Neural crest cell (in vitro differentiated cells): ENCODE measurements around the gene VPS45. TPM values are rescaled to one million over a fixed set of nuclear protein-coding genes. Genes with fewer than 3 reads are reported as not detected.

ENCODE experiments used
- DNase-seq: peaks from one replicate; pipeline ENCODE4 v3.0.0; 2021; ENCODE audit warnings: low read depth, mixed read lengths, low spot score
- H3K27ac Mint-ChIP-seq: one replicate; pipeline ENCODE4 v1.8.0; 2021; ENCODE audit warnings: mild to moderate bottlenecking, mixed read lengths; ENCODE audit not compliant: unreplicated experiment
- H3K27me3 Mint-ChIP-seq: 2 replicates; pipeline ENCODE4 v1.8.0; 2021; ENCODE audit warnings: low read depth, mild to moderate bottlenecking, mixed read lengths
- H3K36me3 Mint-ChIP-seq: 2 replicates; pipeline ENCODE4 v1.8.0; 2021; ENCODE audit warnings: low read depth, mild to moderate bottlenecking, mixed read lengths
- H3K4me1 Mint-ChIP-seq: 2 replicates; pipeline ENCODE4 v1.8.0; 2021; ENCODE audit warnings: mixed read lengths
- H3K4me3 Mint-ChIP-seq: one replicate; pipeline ENCODE4 v1.8.0; 2021; ENCODE audit warnings: mild to moderate bottlenecking, mixed read lengths
- H3K9me3 Mint-ChIP-seq: 2 replicates; pipeline ENCODE4 v1.8.0; 2021; ENCODE audit warnings: mixed read lengths
- total RNA-seq: library from RNA; stranded (reverse); gene quantifications from 2 replicates; pipeline ENCODE4 v1.2.1, GENCODE V29; 2021
- TF ChIP-seq, protein P1 (sequence below): fragments of 200-600 bp; sonication (generic); conservative IDR thresholded peaks from 2 replicates; pipeline ENCODE4 v1.5.0; 2021; ENCODE audit warnings: antibody characterized with exemption, mild to moderate bottlenecking

The VPS45 gene
- total RNA-seq, 1 donor from 2014 or later: 48.8 TPM

DNA sequence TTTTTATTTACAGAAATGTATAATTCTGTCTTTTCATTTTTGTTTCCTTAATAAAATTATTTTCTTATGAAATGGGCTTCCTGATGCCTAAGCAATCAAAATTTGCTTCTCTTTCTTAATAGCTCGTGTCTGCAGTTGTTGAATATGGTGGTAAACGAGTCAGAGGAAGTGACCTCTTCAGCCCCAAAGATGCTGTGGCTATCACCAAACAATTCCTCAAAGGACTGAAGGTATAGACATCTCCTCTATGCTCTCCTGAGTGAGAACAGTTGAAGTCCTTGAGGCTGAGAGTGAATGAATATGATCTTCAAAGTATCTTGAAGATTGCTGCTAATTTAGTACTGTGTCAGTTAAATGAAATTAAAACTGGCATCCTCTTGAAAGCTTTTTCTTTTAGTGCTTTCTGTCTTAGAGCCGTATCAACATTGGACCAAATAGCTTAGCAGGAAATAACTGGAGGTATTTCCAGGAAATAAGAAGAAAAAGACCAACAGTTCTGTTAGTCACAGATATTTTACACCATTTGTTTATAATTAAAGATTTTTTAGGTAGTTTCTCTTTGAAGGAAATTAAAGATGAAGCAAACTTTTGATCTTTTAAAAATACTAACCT, 24.7 kb downstream of the VPS45 start:
- Mint-ChIP-seq H3K36me3 (peaks cover 12% of the 10 kb centered on the region), H3K9me3 (no peaks in the 10 kb centered on the region), H3K4me3 (no peak overlapping the region), H3K27ac (no peak overlapping the region), H3K4me1 (no peaks in the 10 kb centered on the region), H3K27me3 (no peaks in the 10 kb centered on the region)
- no peak for DNase-seq
- TF ChIP-seq, protein P1, sequence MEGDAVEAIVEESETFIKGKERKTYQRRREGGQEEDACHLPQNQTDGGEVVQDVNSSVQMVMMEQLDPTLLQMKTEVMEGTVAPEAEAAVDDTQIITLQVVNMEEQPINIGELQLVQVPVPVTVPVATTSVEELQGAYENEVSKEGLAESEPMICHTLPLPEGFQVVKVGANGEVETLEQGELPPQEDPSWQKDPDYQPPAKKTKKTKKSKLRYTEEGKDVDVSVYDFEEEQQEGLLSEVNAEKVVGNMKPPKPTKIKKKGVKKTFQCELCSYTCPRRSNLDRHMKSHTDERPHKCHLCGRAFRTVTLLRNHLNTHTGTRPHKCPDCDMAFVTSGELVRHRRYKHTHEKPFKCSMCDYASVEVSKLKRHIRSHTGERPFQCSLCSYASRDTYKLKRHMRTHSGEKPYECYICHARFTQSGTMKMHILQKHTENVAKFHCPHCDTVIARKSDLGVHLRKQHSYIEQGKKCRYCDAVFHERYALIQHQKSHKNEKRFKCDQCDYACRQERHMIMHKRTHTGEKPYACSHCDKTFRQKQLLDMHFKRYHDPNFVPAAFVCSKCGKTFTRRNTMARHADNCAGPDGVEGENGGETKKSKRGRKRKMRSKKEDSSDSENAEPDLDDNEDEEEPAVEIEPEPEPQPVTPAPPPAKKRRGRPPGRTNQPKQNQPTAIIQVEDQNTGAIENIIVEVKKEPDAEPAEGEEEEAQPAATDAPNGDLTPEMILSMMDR: no peak

DNA sequence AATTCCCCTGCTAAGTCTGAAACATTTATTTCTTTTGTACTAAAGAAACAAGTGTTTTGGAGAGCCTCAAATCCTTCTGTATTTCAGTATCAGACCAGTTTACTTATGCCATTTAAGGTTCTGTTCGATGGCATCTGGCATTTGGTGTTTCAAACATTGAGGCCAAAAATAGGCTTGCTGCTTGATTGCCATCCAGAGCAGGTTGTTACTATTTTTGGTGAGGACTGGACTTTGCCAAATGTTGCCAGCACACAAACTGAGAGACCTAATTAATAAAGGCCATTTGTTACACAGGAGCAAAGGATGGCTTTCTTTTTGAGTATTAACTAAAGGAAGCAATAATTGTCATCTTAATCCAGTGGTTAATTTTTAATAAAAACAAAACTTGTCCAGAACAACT, 26.2 kb downstream of the VPS45 start:
- Mint-ChIP-seq H3K4me3 (no peak overlapping the region), H3K4me1 (no peaks in the 10 kb centered on the region), H3K27ac (no peak overlapping the region), H3K9me3 (no peaks in the 10 kb centered on the region), H3K27me3 (no peaks in the 10 kb centered on the region), H3K36me3 (peaks cover 8% of the 10 kb centered on the region)
- DNase-seq: no peak
- TF ChIP-seq, protein P1: no peak

DNA sequence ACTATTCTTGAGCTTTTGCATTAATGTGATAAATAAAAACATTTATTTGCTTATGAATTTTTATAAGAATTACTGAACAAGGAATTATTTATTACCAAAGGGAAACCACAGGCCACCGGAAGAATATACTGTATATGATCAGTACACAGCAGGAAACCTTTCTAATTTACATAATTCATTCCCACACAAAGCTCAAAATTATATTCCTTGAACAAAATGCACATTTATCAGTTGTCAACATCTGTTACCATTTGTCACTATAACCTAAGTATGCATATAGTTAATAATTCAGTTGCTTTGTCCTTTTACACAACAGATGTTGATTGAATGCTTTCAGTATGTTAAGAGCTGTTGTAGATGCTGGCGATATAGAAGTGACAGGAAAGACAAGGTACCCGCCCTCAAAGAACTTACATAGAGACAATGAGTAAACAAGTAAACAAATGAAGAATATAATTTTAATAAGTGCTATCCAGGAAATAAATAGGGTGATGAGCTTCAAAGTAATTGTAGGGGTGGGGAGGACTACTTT, 27.2 kb downstream of the VPS45 start:
- DNase-seq: no peak
- no peaks in the 10 kb centered on the region for H3K27me3 Mint-ChIP-seq
- no peaks in the 10 kb centered on the region for H3K4me1 Mint-ChIP-seq
- no peaks in the 10 kb centered on the region for H3K9me3 Mint-ChIP-seq
- H3K36me3 Mint-ChIP-seq: peaks cover 6% of the 10 kb centered on the region
- TF ChIP-seq, protein P1: no peak
- H3K27ac Mint-ChIP-seq: no peak overlapping the region
- no peak overlapping the region for H3K4me3 Mint-ChIP-seq

DNA sequence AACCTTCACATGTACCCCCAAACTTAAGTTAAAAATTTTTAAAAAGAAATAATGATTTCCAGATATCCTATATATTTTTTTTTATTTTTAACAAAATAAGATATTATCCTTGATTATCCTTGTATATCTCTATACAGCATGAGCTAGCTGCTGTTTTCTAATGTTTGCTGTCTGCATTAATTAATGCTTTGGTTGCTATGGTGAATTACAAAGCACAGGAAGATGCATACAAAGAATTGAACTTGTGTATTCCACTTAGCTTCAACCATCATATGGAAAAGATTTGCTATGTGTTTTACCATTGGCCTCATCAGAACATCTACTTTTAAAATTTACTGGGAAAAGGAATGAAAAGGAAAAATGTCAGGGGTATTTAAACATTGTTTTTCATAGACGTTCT, 35.4 kb downstream of the VPS45 start:
- H3K4me3 Mint-ChIP-seq: no peak overlapping the region
- peaks cover 12% of the 10 kb centered on the region for H3K4me1 Mint-ChIP-seq
- DNase-seq: no peak
- H3K27me3 Mint-ChIP-seq: no peaks in the 10 kb centered on the region
- peaks cover 33% of the 10 kb centered on the region for H3K36me3 Mint-ChIP-seq
- H3K27ac Mint-ChIP-seq: no peak overlapping the region
- TF ChIP-seq, protein P1: no peak
- H3K9me3 Mint-ChIP-seq: peaks cover 5% of the 10 kb centered on the region

DNA sequence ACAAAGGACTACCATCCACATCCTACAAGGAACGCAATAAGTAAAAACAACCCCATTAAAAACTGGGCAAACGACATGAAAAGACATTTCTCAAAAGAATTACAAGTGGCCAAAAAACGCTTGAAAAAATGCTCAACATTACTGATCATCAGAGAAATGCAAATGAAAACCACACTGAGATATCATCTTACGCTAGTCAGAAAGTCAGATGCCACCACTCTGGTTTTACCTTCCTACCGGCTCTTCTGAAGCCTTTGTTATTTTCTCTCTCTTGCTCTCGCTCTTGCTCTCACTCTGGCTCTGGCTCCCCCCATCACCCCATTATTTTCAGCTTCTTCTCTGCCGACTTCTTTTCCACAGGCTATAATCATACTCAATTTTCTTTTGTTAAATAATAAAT, 38.8 kb downstream of the VPS45 start:
- TF ChIP-seq, protein P1: no peak
- H3K4me3 Mint-ChIP-seq: no peak overlapping the region
- DNase-seq: no peak
- peaks cover 25% of the 10 kb centered on the region for H3K36me3 Mint-ChIP-seq
- H3K27me3 Mint-ChIP-seq: no peaks in the 10 kb centered on the region
- H3K27ac Mint-ChIP-seq: no peak overlapping the region
- H3K9me3 Mint-ChIP-seq: peaks cover 5% of the 10 kb centered on the region
- H3K4me1 Mint-ChIP-seq: peaks cover 12% of the 10 kb centered on the region
